Cardiac fibroblast (primary cell): ENCODE results near the gene USP38.
"Not testable (repeated sequence)": the region's sequence is repeated elsewhere in the genome, so short reads cannot be mapped to it uniquely, and the experiment has no call there.

Experiments used
- DNase-seq, 2 donors: peaks; one replicate each; pipeline versions ENCODE4 v3.0.0 to v3.0.0-alpha.2; 2010; ENCODE audit warnings: low read depth in 2 of 2
- H3K4me3 ChIP-seq, 2 donors: replicated peaks in 1 of 2; 1 replicate in 1 of 2; 2 replicates in 1 of 2; pipeline ENCODE4 v1.5.1; 2011; ENCODE audit warnings: low read depth in 2 of 2, low read length in 2 of 2, mild to moderate bottlenecking in 2 of 2, moderate library complexity in 1 of 2
- TF ChIP-seq, protein P1 (sequence below): IDR thresholded peaks from one replicate; pipeline ENCODE4 v1.5.1; 2011; ENCODE audit warnings: low read depth, mild to moderate bottlenecking, low read length, inconsistent platforms

USP38 gene

DNA sequence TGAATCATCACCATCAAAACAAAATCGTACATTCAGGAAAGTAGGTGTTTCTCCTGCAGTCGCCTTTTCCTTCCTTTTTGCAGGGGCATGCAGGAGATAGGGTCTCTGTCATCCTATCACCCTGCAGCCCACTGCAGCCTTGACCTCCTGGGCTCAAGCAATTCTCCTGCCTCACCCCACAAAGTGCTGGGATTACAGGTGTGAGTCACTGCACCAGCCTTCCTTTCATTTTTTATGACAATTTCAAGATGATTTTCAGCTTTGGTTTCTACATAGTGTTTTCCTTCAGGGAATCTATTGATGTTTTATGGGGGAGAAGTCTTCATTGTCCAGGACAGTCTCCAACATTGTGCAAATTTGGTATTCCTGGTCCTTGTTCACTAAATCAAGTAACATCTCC is 71.7 kb downstream of the USP38 start:
- no peak overlapping the region for H3K4me3 ChIP-seq
- TF ChIP-seq, protein P1, sequence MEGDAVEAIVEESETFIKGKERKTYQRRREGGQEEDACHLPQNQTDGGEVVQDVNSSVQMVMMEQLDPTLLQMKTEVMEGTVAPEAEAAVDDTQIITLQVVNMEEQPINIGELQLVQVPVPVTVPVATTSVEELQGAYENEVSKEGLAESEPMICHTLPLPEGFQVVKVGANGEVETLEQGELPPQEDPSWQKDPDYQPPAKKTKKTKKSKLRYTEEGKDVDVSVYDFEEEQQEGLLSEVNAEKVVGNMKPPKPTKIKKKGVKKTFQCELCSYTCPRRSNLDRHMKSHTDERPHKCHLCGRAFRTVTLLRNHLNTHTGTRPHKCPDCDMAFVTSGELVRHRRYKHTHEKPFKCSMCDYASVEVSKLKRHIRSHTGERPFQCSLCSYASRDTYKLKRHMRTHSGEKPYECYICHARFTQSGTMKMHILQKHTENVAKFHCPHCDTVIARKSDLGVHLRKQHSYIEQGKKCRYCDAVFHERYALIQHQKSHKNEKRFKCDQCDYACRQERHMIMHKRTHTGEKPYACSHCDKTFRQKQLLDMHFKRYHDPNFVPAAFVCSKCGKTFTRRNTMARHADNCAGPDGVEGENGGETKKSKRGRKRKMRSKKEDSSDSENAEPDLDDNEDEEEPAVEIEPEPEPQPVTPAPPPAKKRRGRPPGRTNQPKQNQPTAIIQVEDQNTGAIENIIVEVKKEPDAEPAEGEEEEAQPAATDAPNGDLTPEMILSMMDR = no peak
- DNase-seq = no peak

DNA sequence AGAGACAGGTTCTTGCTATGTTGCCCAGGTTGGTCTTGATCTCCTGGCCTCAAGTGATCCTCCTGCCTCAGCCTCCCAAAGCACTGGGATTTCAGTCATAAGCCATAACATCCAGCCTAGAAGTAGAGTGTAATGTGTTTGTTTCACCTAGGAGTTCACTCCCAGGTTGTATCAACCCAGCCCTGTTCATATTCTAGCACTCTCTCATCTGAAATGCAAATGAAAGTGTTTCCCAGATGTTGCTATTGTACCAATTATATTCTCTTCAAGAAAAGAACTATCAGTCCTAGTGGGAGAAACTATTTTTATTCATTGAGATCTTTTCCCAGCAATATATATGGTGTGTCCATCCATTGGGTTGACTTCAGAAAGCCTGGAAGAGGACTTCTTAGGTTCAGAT is 72.6 kb downstream of the USP38 start:
- TF ChIP-seq, protein P1 = no peak
- H3K4me3 ChIP-seq = no peak overlapping the region
- DNase-seq = no peak

DNA sequence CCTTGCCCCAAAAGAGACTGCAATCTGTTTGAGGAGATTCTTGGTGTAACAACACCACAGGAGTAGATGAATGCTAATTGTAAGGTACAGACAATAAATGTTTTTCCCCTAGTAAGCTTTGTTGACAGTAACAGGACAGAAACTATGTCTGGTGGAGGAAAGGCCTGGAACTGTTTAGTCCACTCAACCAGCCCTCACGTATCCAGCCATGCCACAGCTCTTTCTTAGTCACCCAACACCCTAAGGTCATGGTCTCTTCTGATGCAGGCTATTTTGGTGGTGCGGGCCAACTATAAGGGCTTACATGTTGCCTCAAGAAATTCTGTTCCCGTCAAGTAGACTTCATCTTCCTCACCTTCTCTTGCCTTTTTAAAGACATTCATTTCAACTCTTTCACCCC is 76.0 kb downstream of the USP38 start:
- TF ChIP-seq, protein P1 = no peak

DNA sequence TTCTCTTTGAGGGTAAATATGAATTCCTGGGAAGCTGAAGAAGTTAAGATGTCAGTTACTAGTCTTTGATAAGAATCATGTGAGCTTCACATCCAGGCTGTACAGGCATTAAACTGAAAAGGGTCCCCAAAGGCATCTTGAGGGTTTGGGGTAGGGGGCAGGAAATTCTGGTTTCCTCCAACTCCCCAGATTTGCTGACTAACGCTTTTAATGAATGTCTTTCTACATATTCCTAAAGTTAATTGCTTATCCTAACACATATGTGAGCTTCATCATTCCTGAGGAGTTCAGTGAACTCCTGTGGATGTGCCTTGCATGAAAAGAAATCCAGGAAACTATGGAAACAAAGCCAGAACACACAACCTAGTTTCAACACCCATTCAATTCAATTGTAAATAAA is 78.1 kb downstream of the USP38 start:
- TF ChIP-seq, protein P1 = no peak
- H3K4me3 ChIP-seq = no peak overlapping the region
- no peak for DNase-seq

More for the DNA sequence above, 76.0 kb downstream of the USP38 start:
- no peak overlapping the region for H3K4me3 ChIP-seq
- no peak for DNase-seq

DNA sequence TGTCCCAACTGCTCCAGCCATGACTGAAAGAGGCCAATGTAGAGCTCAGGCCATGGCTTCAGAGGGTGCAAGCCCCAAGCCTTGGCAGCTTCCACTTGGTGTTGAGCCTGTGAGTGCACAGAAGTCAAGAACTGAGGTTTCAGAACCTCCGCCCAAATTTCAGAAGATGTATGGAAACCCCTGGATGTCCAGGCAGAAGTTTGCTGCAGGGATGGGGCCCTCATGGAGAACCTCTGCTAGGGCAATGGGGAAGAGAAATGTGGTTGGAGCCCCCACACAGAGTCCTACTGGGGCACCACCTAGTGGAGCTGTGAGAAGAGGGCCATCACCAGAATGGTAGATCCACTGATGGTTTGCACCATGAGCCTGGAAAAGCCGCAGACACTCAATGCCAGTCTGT is 83.0 kb downstream of the USP38 start:
- not testable (repeated sequence) for DNase-seq, H3K4me3 ChIP-seq

DNA sequence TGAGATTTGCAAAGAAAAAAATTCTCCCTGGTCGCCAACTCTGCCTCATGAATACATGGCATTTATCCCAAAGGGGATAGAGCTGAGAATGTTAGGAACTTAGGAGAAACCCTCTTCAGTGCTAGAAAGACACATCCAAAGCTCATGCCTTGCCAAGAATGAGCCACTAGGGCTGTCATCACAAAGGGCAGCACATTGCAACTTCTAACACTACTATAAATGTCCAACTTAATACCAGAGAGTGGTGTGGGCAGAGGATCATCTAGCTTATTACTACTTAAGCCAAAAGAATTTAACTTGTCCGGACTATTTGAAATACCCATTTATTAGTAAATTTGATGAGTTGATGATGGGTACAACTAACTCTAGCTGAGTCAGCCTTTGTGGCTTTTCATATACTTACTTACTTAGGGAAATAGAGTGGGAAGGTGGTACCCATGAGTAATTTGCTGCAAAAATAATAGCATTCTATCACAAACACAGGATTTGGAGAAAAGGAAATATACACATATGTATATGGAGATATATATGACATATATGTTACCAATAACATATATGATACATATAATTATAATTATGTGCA is 85.6 kb downstream of the USP38 start:
- TF ChIP-seq, protein P1 = no peak
- H3K4me3 ChIP-seq = no peak overlapping the region
- DNase-seq = peak in 1 of 2 donors; percentile 43
